ENCODE data around the gene RASA3.
"Not testable (repeated sequence)": the region's sequence is repeated elsewhere in the genome, so short reads cannot be mapped to it uniquely, and the experiment has no call there.

Gene RASA3

GRCh38 chr13:114142640-114143490 is 10.4 kb upstream of the RASA3 start:
- no peak for DNase-seq (ENCODE audit: low spot score)

- DNase-seq (ENCODE audit: low spot score) = no peak
Measured at GRCh38 chr13:114142137-114142550, 9.7 kb upstream of the RASA3 start.

- DNase-seq (ENCODE audit: low spot score) = no peak
Measured at GRCh38 chr13:114141261-114141996, 9.0 kb upstream of the RASA3 start.

- no peak for DNase-seq (ENCODE audit: low spot score)
Measured at GRCh38 chr13:114140906-114141250, 8.5 kb upstream of the RASA3 start.

- no peak for DNase-seq (ENCODE audit: low spot score)
Measured at GRCh38 chr13:114140131-114140905, 7.9 kb upstream of the RASA3 start.

GRCh38 chr13:114136576-114136975 is 4.2 kb upstream of the RASA3 start:
- DNase-seq (ENCODE audit: low spot score) = no peak

GRCh38 chr13:114135731-114136171 is 3.3 kb upstream of the RASA3 start:
- no peak for DNase-seq (ENCODE audit: low spot score)

GRCh38 chr13:114134944-114135610 is 2.7 kb upstream of the RASA3 start:
- DNase-seq (ENCODE audit: low spot score) = no peak

- DNase-seq (ENCODE audit: low spot score) = no peak
Measured at GRCh38 chr13:114134111-114134943, 1.9 kb upstream of the RASA3 start.

- DNase-seq (ENCODE audit: low spot score) = not testable (repeated sequence)
Measured at GRCh38 chr13:114133552-114133951, 1.1 kb upstream of the RASA3 start.

- DNase-seq (ENCODE audit: low spot score) = not testable (repeated sequence)
Measured at GRCh38 chr13:114133126-114133525, 703 bp upstream of the RASA3 start.

GRCh38 chr13:114131583-114132418 is 622 bp downstream of the RASA3 start:
- DNase-seq (ENCODE audit: low spot score) = no peak

- DNase-seq (ENCODE audit: low spot score) = peak; percentile 64
Measured at GRCh38 chr13:114130837-114131582, 1.4 kb downstream of the RASA3 start.

- no peak for DNase-seq (ENCODE audit: low spot score)
Measured at GRCh38 chr13:114130131-114130836, 2.1 kb downstream of the RASA3 start.

GRCh38 chr13:114129649-114130062 is 2.8 kb downstream of the RASA3 start:
- no peak for DNase-seq (ENCODE audit: low spot score)

- peak; percentile 76 for DNase-seq (ENCODE audit: low spot score)
Measured at GRCh38 chr13:114128624-114129522, 3.5 kb downstream of the RASA3 start.

- no peak for DNase-seq (ENCODE audit: low spot score)
Measured at GRCh38 chr13:114128348-114128623, 4.1 kb downstream of the RASA3 start.
